HepG2 (cell line): ENCODE measurements around the gene STUB1. TPM values are rescaled to one million over a fixed set of nuclear protein-coding genes. Genes with fewer than 3 reads are reported as not detected.
A peak's percentile ranks its signal among the peaks of the same experiment; 100 is the strongest.

Experiments
- CHCHD3 ChIP-seq: sonication (generic); formaldehyde crosslinking; IDR thresholded peaks from 2 replicates; pipeline ENCODE4 v1.8.0; 2022; ENCODE audit warnings: mild to moderate bottlenecking, missing genetic modification reagents, moderate library complexity
- DMTF1 ChIP-seq: sonication (generic); formaldehyde crosslinking; IDR thresholded peaks from 2 replicates; pipeline ENCODE4 v1.4.0; 2020; ENCODE audit warnings: mild to moderate bottlenecking, missing genetic modification reagents
- KIAA2018 ChIP-seq: sonication (generic); formaldehyde crosslinking; IDR thresholded peaks from 2 replicates; pipeline ENCODE4 v1.5.0; 2020; ENCODE audit warnings: mild to moderate bottlenecking, missing genetic modification reagents, borderline replicate concordance
- PLRG1 ChIP-seq: fragments of 450-650 bp; conservative IDR thresholded peaks from 2 replicates; pipeline ENCODE4 v1.6.1; 2016
- RARA ChIP-seq: IDR thresholded peaks from 2 replicates; pipeline ENCODE4 v1.6.1; 2016; ENCODE audit warnings: missing genetic modification reagents, missing compliant biosample characterization
- TEAD2 ChIP-seq: sonication (generic); formaldehyde crosslinking; IDR thresholded peaks from 2 replicates; pipeline ENCODE4 v1.9.0; 2021; ENCODE audit warnings: missing genetic modification reagents
- ZFX ChIP-seq: sonication (generic); formaldehyde crosslinking; IDR thresholded peaks from 2 replicates; pipeline ENCODE4 v1.4.0; 2020; ENCODE audit warnings: mild to moderate bottlenecking, low read depth, missing genetic modification reagents, moderate library complexity
- polyA plus RNA-seq, 8 experiments: library from polyadenylated mRNA; depleted of rRNA in 3 of 8; stranded (reverse) in 7 of 8; unstranded in 1 of 8; fragments of >200 nt; fragmentation: Illumina TruSeq in 4 of 8; extraction: Trizol in 4 of 8; gene quantifications; 2 replicates each; pipeline versions ENCODE4 v1.2.1 to v1.2.3, GENCODE V29; 2011 to 2016; ENCODE audit warnings: low read depth in 4 of 8, missing spikeins in 1 of 8, mixed read lengths in 1 of 8; ENCODE audit not compliant: insufficient read depth in 1 of 8
- total RNA-seq, 5 experiments: library from RNA; depleted of rRNA; stranded (reverse); fragments of >200 nt; fragmentation: Illumina TruSeq; extraction: Trizol; gene quantifications; 2 replicates each; pipeline ENCODE4 v1.2.3, GENCODE V29; 2016; ENCODE audit warnings: low read depth in 1 of 5
- TF ChIP-seq, protein P1 (sequence below): sonication (generic); formaldehyde crosslinking; IDR thresholded peaks from 2 replicates; pipeline ENCODE4; 2020; ENCODE audit warnings: missing genetic modification reagents, mild to moderate bottlenecking, borderline replicate concordance
- TF ChIP-seq, protein P2 (sequence below): sonication (generic); formaldehyde crosslinking; IDR thresholded peaks from 2 replicates; pipeline ENCODE4 v1.4.0; 2020; ENCODE audit warnings: low read depth, mild to moderate bottlenecking, missing genetic modification reagents

The STUB1 gene
- total and polyA plus RNA-seq, 2 of the 13 experiments (the other 11 are each of a cell fraction or from before 2014, with no cell fraction given): 52.9 to 78.2 TPM

- TF ChIP-seq, protein P1, sequence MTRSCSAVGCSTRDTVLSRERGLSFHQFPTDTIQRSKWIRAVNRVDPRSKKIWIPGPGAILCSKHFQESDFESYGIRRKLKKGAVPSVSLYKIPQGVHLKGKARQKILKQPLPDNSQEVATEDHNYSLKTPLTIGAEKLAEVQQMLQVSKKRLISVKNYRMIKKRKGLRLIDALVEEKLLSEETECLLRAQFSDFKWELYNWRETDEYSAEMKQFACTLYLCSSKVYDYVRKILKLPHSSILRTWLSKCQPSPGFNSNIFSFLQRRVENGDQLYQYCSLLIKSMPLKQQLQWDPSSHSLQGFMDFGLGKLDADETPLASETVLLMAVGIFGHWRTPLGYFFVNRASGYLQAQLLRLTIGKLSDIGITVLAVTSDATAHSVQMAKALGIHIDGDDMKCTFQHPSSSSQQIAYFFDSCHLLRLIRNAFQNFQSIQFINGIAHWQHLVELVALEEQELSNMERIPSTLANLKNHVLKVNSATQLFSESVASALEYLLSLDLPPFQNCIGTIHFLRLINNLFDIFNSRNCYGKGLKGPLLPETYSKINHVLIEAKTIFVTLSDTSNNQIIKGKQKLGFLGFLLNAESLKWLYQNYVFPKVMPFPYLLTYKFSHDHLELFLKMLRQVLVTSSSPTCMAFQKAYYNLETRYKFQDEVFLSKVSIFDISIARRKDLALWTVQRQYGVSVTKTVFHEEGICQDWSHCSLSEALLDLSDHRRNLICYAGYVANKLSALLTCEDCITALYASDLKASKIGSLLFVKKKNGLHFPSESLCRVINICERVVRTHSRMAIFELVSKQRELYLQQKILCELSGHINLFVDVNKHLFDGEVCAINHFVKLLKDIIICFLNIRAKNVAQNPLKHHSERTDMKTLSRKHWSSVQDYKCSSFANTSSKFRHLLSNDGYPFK: 0 out of 2 replicates have a peak, but pooled peaks have one; percentile 31
- no peak for TF ChIP-seq TEAD2
- peak; percentile 54; the same call in 1 of the 2 replicates for TF ChIP-seq ZFX (CRISPR knock-in tag)
- TF ChIP-seq DMTF1: no peak
- no peak for TF ChIP-seq CHCHD3 (CRISPR knock-in tag)
- TF ChIP-seq, protein P2, sequence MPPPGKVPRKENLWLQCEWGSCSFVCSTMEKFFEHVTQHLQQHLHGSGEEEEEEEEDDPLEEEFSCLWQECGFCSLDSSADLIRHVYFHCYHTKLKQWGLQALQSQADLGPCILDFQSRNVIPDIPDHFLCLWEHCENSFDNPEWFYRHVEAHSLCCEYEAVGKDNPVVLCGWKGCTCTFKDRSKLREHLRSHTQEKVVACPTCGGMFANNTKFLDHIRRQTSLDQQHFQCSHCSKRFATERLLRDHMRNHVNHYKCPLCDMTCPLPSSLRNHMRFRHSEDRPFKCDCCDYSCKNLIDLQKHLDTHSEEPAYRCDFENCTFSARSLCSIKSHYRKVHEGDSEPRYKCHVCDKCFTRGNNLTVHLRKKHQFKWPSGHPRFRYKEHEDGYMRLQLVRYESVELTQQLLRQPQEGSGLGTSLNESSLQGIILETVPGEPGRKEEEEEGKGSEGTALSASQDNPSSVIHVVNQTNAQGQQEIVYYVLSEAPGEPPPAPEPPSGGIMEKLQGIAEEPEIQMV (CRISPR knock-in tag): no peak; the same call in 1 of the 2 replicates
- TF ChIP-seq RARA (CRISPR knock-in tag): no peak
- no peak for TF ChIP-seq KIAA2018
- no peak for TF ChIP-seq PLRG1
These were observed 34.6 kb downstream of the STUB1 start, which contains the start of gene METRN (continued) for GRCh38 chr16:714558-715476.
